Brain microvascular endothelial cell (primary cell): ENCODE results near the gene CLEC3B.
A peak's percentile ranks its signal among the peaks of the same experiment; 100 is the strongest.

Experiments used
- DNase-seq: peaks from one replicate; pipeline ENCODE4 v3.0.0-alpha.2; 2020
- H3K27ac ChIP-seq: fragments of 250-450 bp; sonication (Bioruptor Pico); 2 replicates; pipeline ENCODE4 v1.5.1; 2020; ENCODE audit warnings: mild to moderate bottlenecking, moderate library complexity
- H3K27me3 ChIP-seq: fragments of 250-450 bp; sonication (Bioruptor Pico); replicated peaks from 2 replicates; pipeline ENCODE4 v1.5.1; 2020; ENCODE audit warnings: mild to moderate bottlenecking
- H3K36me3 ChIP-seq: fragments of 250-450 bp; sonication (Bioruptor Pico); replicated peaks from 2 replicates; pipeline ENCODE4 v1.5.1; 2020; ENCODE audit warnings: mild to moderate bottlenecking
- H3K4me3 ChIP-seq: 2 replicates; pipeline ENCODE4 v1.5.1; 2011; ENCODE audit warnings: low read depth, mild to moderate bottlenecking, control low read depth, low read length, moderate library complexity
- CTCF ChIP-seq: IDR thresholded peaks from 2 replicates; pipeline ENCODE4 v1.5.1; 2011; ENCODE audit warnings: low read depth, mild to moderate bottlenecking, moderate library complexity, low read length, control low read depth, inconsistent platforms; ENCODE audit errors: missing control alignments
- in situ Hi-C: cut with HindIII; loops from 2 replicates; pipeline ENCODE4 v1.10.0; 2017; ENCODE audit warnings: low sequenced_read_pairs, low pct_ligation_motif_present

CLEC3B gene

GRCh38 chr3:45024542-45025255, 1.4 kb upstream of the CLEC3B start:
- no peak overlapping the region for H3K27ac ChIP-seq
- no peak overlapping the region for H3K4me3 ChIP-seq
- H3K27me3 ChIP-seq = no peaks in the 10 kb centered on the region
- TF ChIP-seq CTCF = no peak
- in situ Hi-C loops = loop anchor here (25.0 kb wide), 1 partner anchor 488 kb away; no protein-coding TSS in a partner anchor
- no peaks in the 10 kb centered on the region for H3K36me3 ChIP-seq
- no peak for DNase-seq

GRCh38 chr3:45026957-45027356, 854 bp downstream of the CLEC3B start:
- Histone ChIP-seq H3K4me3 (no peak overlapping the region), H3K27me3 (no peaks in the 10 kb centered on the region), H3K36me3 (no peaks in the 10 kb centered on the region), H3K27ac (no peak overlapping the region)
- TF ChIP-seq CTCF = no peak
- in situ Hi-C loops = loop anchor here (25.0 kb wide), 1 partner anchor 485 kb away; no protein-coding TSS in a partner anchor
- DNase-seq = peak; percentile 75

- no peak for DNase-seq
- in situ Hi-C loops = loop anchor here (25.0 kb wide), 1 partner anchor 485 kb away; no protein-coding TSS in a partner anchor
- no peaks in the 10 kb centered on the region for H3K36me3 ChIP-seq
- no peak overlapping the region for H3K27ac ChIP-seq
- no peak overlapping the region for H3K4me3 ChIP-seq
- no peaks in the 10 kb centered on the region for H3K27me3 ChIP-seq
- no peak for TF ChIP-seq CTCF
These were observed 1.3 kb downstream of the CLEC3B start for GRCh38 chr3:45027441-45027840.

- Histone ChIP-seq H3K36me3 (no peaks in the 10 kb centered on the region), H3K4me3 (no peak overlapping the region), H3K27me3 (no peaks in the 10 kb centered on the region), H3K27ac (no peak overlapping the region)
- DNase-seq = no peak
- in situ Hi-C loops = loop anchor here (25.0 kb wide), 1 partner anchor 483 kb away; no protein-coding TSS in a partner anchor
- TF ChIP-seq CTCF = no peak
These were observed 3.1 kb downstream of the CLEC3B start for GRCh38 chr3:45029216-45029615.

GRCh38 chr3:45029661-45030060, 3.6 kb downstream of the CLEC3B start:
- TF ChIP-seq CTCF = no peak
- in situ Hi-C loops = loop anchor here (25.0 kb wide), 1 partner anchor 483 kb away; no protein-coding TSS in a partner anchor
- H3K27me3 ChIP-seq = no peaks in the 10 kb centered on the region
- no peak overlapping the region for H3K27ac ChIP-seq
- H3K36me3 ChIP-seq = no peaks in the 10 kb centered on the region
- H3K4me3 ChIP-seq = no peak overlapping the region
- peak; percentile 64 for DNase-seq
